Nephron (organoid): Measurements from ENCODE around the gene SLC12A2.

Source experiments
- H3K27ac Mint-ChIP-seq, 3 experiments: 2 replicates each; pipeline ENCODE4 v1.8.0; 2020; ENCODE audit warnings: mixed read lengths in 3 of 3, mild to moderate bottlenecking in 2 of 3, moderate library complexity in 1 of 3
- H3K27me3 Mint-ChIP-seq: 2 replicates; pipeline ENCODE4 v1.8.0; 2021; ENCODE audit warnings: low read depth, mild to moderate bottlenecking, moderate library complexity, mixed read lengths
- H3K36me3 Mint-ChIP-seq: 2 replicates; pipeline ENCODE4 v1.8.0; 2020; ENCODE audit warnings: low read depth, mixed read lengths
- H3K4me1 Mint-ChIP-seq: 2 replicates; pipeline ENCODE4 v1.8.0; 2020; ENCODE audit warnings: mixed read lengths
- H3K4me3 Mint-ChIP-seq, 3 experiments: 2 replicates each; pipeline ENCODE4 v1.8.0; 2020; ENCODE audit warnings: mild to moderate bottlenecking in 3 of 3, mixed read lengths in 3 of 3, moderate library complexity in 2 of 3
- H3K9me3 Mint-ChIP-seq: 2 replicates; pipeline ENCODE4 v1.8.0; 2020; ENCODE audit warnings: mixed read lengths
- CTCF ChIP-seq, 3 experiments: fragments of 200-600 bp; sonication (generic); IDR thresholded peaks; one replicate each; pipeline ENCODE4 v1.5.0; 2021; ENCODE audit warnings: antibody characterized with exemption in 3 of 3; ENCODE audit not compliant: unreplicated experiment in 3 of 3

The SLC12A2 gene

GRCh38 chr5:128083033-128083810, at the start of gene SLC12A2:
Gene SLC12A2, plus strand, starts transcription at chr5:128083766. Its CDS starts 189 bp downstream, at chr5:128083955.
- Mint-ChIP-seq H3K4me3 (peak within 1 kb of the TSS; percentile 88 to 94 (median 94)), H3K9me3 (no peaks in the 10 kb centered on the region), H3K36me3 (peaks cover 11% of the 10 kb centered on the region), H3K27ac (peak within 1 kb of the TSS; percentile 90 to 94 (median 92)), H3K4me1 (peaks cover 46% of the 10 kb centered on the region), H3K27me3 (no peaks in the 10 kb centered on the region)
- TF ChIP-seq CTCF (IDR thresholded peaks at IDR 0.05; ENCODE audit: unreplicated experiment in 3 of 3): no peak

- H3K4me3 Mint-ChIP-seq: peak overlapping the region in 1 of 3 experiments; percentile 40
- no peaks in the 10 kb centered on the region for H3K27me3 Mint-ChIP-seq
- H3K36me3 Mint-ChIP-seq: peaks cover 30% of the 10 kb centered on the region
- H3K9me3 Mint-ChIP-seq: peaks cover 27% of the 10 kb centered on the region
- no peak for TF ChIP-seq CTCF (IDR thresholded peaks at IDR 0.05; ENCODE audit: unreplicated experiment in 3 of 3)
- peaks cover 14% of the 10 kb centered on the region for H3K4me1 Mint-ChIP-seq
- H3K27ac Mint-ChIP-seq: peak overlapping the region; percentile 1 to 49 (median 15)
Measured at GRCh38 chr5:128035689-128036088, 47.9 kb upstream of the SLC12A2 start.

- Mint-ChIP-seq H3K9me3 (peaks cover 21% of the 10 kb centered on the region), H3K4me1 (peaks cover 14% of the 10 kb centered on the region), H3K4me3 (no peak overlapping the region), H3K27ac (no peak overlapping the region), H3K27me3 (no peaks in the 10 kb centered on the region), H3K36me3 (peaks cover 23% of the 10 kb centered on the region)
- no peak for TF ChIP-seq CTCF (IDR thresholded peaks at IDR 0.05; ENCODE audit: unreplicated experiment in 3 of 3)
Measured at GRCh38 chr5:128036950-128037349, 46.6 kb upstream of the SLC12A2 start.

- Mint-ChIP-seq H3K27ac (no peak overlapping the region), H3K36me3 (peaks cover 23% of the 10 kb centered on the region), H3K4me3 (no peak overlapping the region), H3K9me3 (peaks cover 9% of the 10 kb centered on the region), H3K27me3 (no peaks in the 10 kb centered on the region), H3K4me1 (peaks cover 14% of the 10 kb centered on the region)
- no peak for TF ChIP-seq CTCF (IDR thresholded peaks at IDR 0.05; ENCODE audit: unreplicated experiment in 3 of 3)
Measured at GRCh38 chr5:128038643-128039042, 44.9 kb upstream of the SLC12A2 start.

- Mint-ChIP-seq H3K4me1 (peaks cover 7% of the 10 kb centered on the region), H3K27ac (no peak overlapping the region), H3K4me3 (no peak overlapping the region), H3K9me3 (no peaks in the 10 kb centered on the region), H3K27me3 (no peaks in the 10 kb centered on the region), H3K36me3 (peaks cover 20% of the 10 kb centered on the region)
- no peak for TF ChIP-seq CTCF (IDR thresholded peaks at IDR 0.05; ENCODE audit: unreplicated experiment in 3 of 3)
Measured at GRCh38 chr5:128040927-128041326, 42.6 kb upstream of the SLC12A2 start.

GRCh38 chr5:128052780-128053179, 30.8 kb upstream of the SLC12A2 start:
- H3K4me1 Mint-ChIP-seq: no peaks in the 10 kb centered on the region
- peaks cover 23% of the 10 kb centered on the region for H3K9me3 Mint-ChIP-seq
- H3K36me3 Mint-ChIP-seq: peaks cover 39% of the 10 kb centered on the region
- no peaks in the 10 kb centered on the region for H3K27me3 Mint-ChIP-seq
- no peak for TF ChIP-seq CTCF (IDR thresholded peaks at IDR 0.05; ENCODE audit: unreplicated experiment in 3 of 3)
- H3K4me3 Mint-ChIP-seq: no peak overlapping the region
- H3K27ac Mint-ChIP-seq: no peak overlapping the region
